IMR-90 (cell line): ENCODE results near the gene NUDT8. TPM values are rescaled to one million over a fixed set of nuclear protein-coding genes. Genes with fewer than 3 reads are reported as not detected.

Experiments used
- ATAC-seq: fragments of 200-7000 bp; cut with Tn5 transposase; 2 replicates; pipeline ENCODE4 v1.9.1; 2020; ENCODE audit warnings: low read depth, mild to moderate bottlenecking, moderate library complexity
- Bru-seq: library from RNA; stranded (reverse); fragments of 400-500 nt; gene quantifications from one replicate; lab custom pipeline; 2021; lab: Mats Ljungman, UMichigan
- BruChase-seq, 2 experiments: library from RNA; stranded (reverse); fragments of 400-500 nt; gene quantifications; one replicate each; lab custom pipeline; 2021; lab: Mats Ljungman, UMichigan
- BruUV-seq: library from RNA; stranded (reverse); fragments of 400-500 nt; replicated peaks from 2 replicates; lab custom pipeline; 2021; lab: Mats Ljungman, UMichigan
- CTCF ChIA-PET: fragments of 300-600 bp; formaldehyde crosslinking; extraction: SDS; loops from one replicate; lab custom pipeline; 2021; ENCODE audit warnings: antibody characterized with exemption; lab: Yijun Ruan, JAX
- POLR2A ChIA-PET: fragments of 300-600 bp; sonication (Branson Sonifier 250); formaldehyde crosslinking; loops from one replicate; lab custom pipeline; 2022; ENCODE audit warnings: antibody characterized with exemption; ENCODE audit not compliant: unreplicated experiment; lab: Charles Lee
- DNase-seq: peaks from one replicate; pipeline ENCODE4 v3.0.0; 2013
- H2AFZ ChIP-seq: replicated peaks from 2 replicates; pipeline ENCODE3; 2013; ENCODE audit warnings: low read length, mild to moderate bottlenecking; ENCODE audit not compliant: poor library complexity
- H2AK5ac ChIP-seq: 2 replicates; pipeline ENCODE4 v1.6.1; 2013; ENCODE audit warnings: low read depth, low read length, inconsistent platforms
- H2AK9ac ChIP-seq: replicated peaks from 2 replicates; pipeline ENCODE3; 2013; ENCODE audit warnings: mild to moderate bottlenecking, low read depth, low read length, moderate library complexity; ENCODE audit not compliant: poor library complexity
- H2BK120ac ChIP-seq: 2 replicates; pipeline ENCODE4 v1.6.1; 2013; ENCODE audit warnings: low read depth, low read length, inconsistent platforms
- H2BK15ac ChIP-seq: 3 replicates; pipeline ENCODE4 v1.6.1; 2013; ENCODE audit warnings: low read depth, low read length, inconsistent platforms
- H2BK20ac ChIP-seq: 2 replicates; pipeline ENCODE4 v1.6.1; 2013; ENCODE audit warnings: low read depth, mild to moderate bottlenecking, inconsistent platforms, low read length, moderate library complexity
- H2BK5ac ChIP-seq: 2 replicates; pipeline ENCODE4 v1.6.1; 2013; ENCODE audit warnings: mild to moderate bottlenecking, low read depth, low read length, inconsistent platforms; ENCODE audit not compliant: poor library complexity, severe bottlenecking
- H3K14ac ChIP-seq: replicated peaks from 2 replicates; pipeline ENCODE4 v1.6.1; 2013; ENCODE audit warnings: low read depth, low read length, inconsistent platforms
- H3K18ac ChIP-seq: 2 replicates; pipeline ENCODE4 v1.6.1; 2013; ENCODE audit warnings: low read depth, low read length, control low read depth
- H3K23ac ChIP-seq: 2 replicates; pipeline ENCODE4 v1.6.1; 2013; ENCODE audit warnings: low read depth, low read length, inconsistent platforms
- H3K27ac ChIP-seq: 2 replicates; pipeline ENCODE4 v1.5.1; 2013; ENCODE audit warnings: mild to moderate bottlenecking, control low read depth, low read length; ENCODE audit not compliant: insufficient read depth
- H3K27me3 ChIP-seq: 2 replicates; pipeline ENCODE4 v1.6.1; 2013; ENCODE audit warnings: low read length; ENCODE audit not compliant: control insufficient read depth, insufficient read depth
- H3K36me3 ChIP-seq: 2 replicates; pipeline ENCODE4 v1.6.1; 2013; ENCODE audit warnings: low read length, mixed read lengths; ENCODE audit not compliant: control insufficient read depth, insufficient read depth
- H3K4ac ChIP-seq: 2 replicates; pipeline ENCODE4 v1.6.1; 2013; ENCODE audit warnings: low read depth, low read length, inconsistent platforms
- H3K4me1 ChIP-seq: 2 replicates; pipeline ENCODE4 v1.6.1; 2013; ENCODE audit warnings: low read length, mixed read lengths; ENCODE audit not compliant: control insufficient read depth, insufficient read depth
- H3K4me2 ChIP-seq: 2 replicates; pipeline ENCODE4 v1.6.1; 2013; ENCODE audit warnings: low read depth, mild to moderate bottlenecking, control low read depth, low read length, moderate library complexity
- H3K4me3 ChIP-seq: 2 replicates; pipeline ENCODE4 v1.5.1; 2013; ENCODE audit warnings: low read depth, mild to moderate bottlenecking, control low read depth, low read length, moderate library complexity; ENCODE audit not compliant: insufficient read depth
- H3K56ac ChIP-seq: 2 replicates; pipeline ENCODE4 v1.6.1; 2013; ENCODE audit warnings: low read length, inconsistent platforms; ENCODE audit not compliant: insufficient read depth; ENCODE audit errors: extremely low read depth
- H3K79me1 ChIP-seq, 2 experiments: 2 replicates each; pipeline ENCODE4 v1.6.1; 2013; ENCODE audit warnings: low read length in 2 of 2, inconsistent platforms in 1 of 2, low read depth in 1 of 2
- H3K9ac ChIP-seq: 2 replicates; pipeline ENCODE4 v1.6.1; 2013; ENCODE audit warnings: low read depth, low read length, control low read depth
- H3K9me1 ChIP-seq: 2 replicates; pipeline ENCODE4 v1.6.1; 2013; ENCODE audit warnings: low read length, inconsistent platforms; ENCODE audit not compliant: insufficient read depth
- H3K9me3 ChIP-seq: 2 replicates; pipeline ENCODE4 v1.6.1; 2013; ENCODE audit warnings: low read length; ENCODE audit not compliant: control insufficient read depth, insufficient read depth
- H4K20me1 ChIP-seq: 2 replicates; pipeline ENCODE4 v1.6.1; 2013; ENCODE audit warnings: low read length, inconsistent platforms; ENCODE audit not compliant: insufficient read depth
- H4K5ac ChIP-seq: 2 replicates; pipeline ENCODE4 v1.6.1; 2013; ENCODE audit warnings: mild to moderate bottlenecking, low read depth, low read length, control low read depth
- H4K8ac ChIP-seq, 2 experiments: 2 replicates each; pipeline ENCODE4 v1.6.1; 2013; ENCODE audit warnings: low read depth in 2 of 2, low read length in 2 of 2, control low read depth in 1 of 2, inconsistent platforms in 1 of 2
- H4K91ac ChIP-seq: 2 replicates; pipeline ENCODE4 v1.6.1; 2013; ENCODE audit warnings: low read depth, low read length, inconsistent platforms; ENCODE audit not compliant: insufficient read depth
- CEBPB ChIP-seq: IDR thresholded peaks from 2 replicates; pipeline ENCODE4 v1.6.1; 2012; ENCODE audit warnings: low read depth, low read length, improper control_type of control experiment
- CHD1 ChIP-seq: IDR thresholded peaks from 2 replicates; pipeline ENCODE4 v1.6.1; 2012; ENCODE audit warnings: low read depth, low read length, improper control_type of control experiment
- CTCF ChIP-seq: conservative IDR thresholded peaks from 2 replicates; pipeline ENCODE4 v1.5.1; 2012; ENCODE audit warnings: mild to moderate bottlenecking, low read depth, low read length, improper control_type of control experiment
- MAFK ChIP-seq: IDR thresholded peaks from 2 replicates; pipeline ENCODE4 v1.6.1; 2012; ENCODE audit warnings: low read depth, low read length, improper control_type of control experiment
- MAZ ChIP-seq: IDR thresholded peaks from 2 replicates; pipeline ENCODE4 v1.6.1; 2012; ENCODE audit warnings: low read depth, mild to moderate bottlenecking, low read length, improper control_type of control experiment, moderate library complexity, borderline replicate concordance
- MXI1 ChIP-seq: IDR thresholded peaks from 2 replicates; pipeline ENCODE4 v1.6.1; 2012; ENCODE audit warnings: low read depth, mild to moderate bottlenecking, low read length, moderate library complexity, borderline replicate concordance
- RAD21 ChIP-seq: IDR thresholded peaks from 2 replicates; pipeline ENCODE4 v1.6.1; 2012; ENCODE audit warnings: low read length, improper control_type of control experiment
- SMC3 ChIP-seq: fragments of 150-350 bp; IDR thresholded peaks from 2 replicates; pipeline ENCODE4 v1.6.1; 2016; ENCODE audit warnings: low read depth, mild to moderate bottlenecking, antibody characterized with exemption, low read length, moderate library complexity
- USF2 ChIP-seq: fragments of 150-350 bp; IDR thresholded peaks from 2 replicates; pipeline ENCODE4 v1.6.1; 2017; ENCODE audit warnings: mild to moderate bottlenecking, antibody characterized with exemption, low read length, low read depth
- WGBS, 2 experiments: methylation state at CpG; one replicate each; pipeline versions ENCODE4 v1.1.5 to v1.1.7; 2013; ENCODE audit warnings: missing lambda C conversion rate in 2 of 2; ENCODE audit not compliant: insufficient read length in 1 of 2; ENCODE audit errors: extremely low coverage in 2 of 2; 5-methylcytosine and 5-hydroxymethylcytosine counted together
- dilution Hi-C: fragments of 300-500 bp; cut with HindIII; formaldehyde crosslinking; loops from one replicate; pipeline ENCODE4 v1.14.3; 2018; ENCODE audit warnings: low sequenced_read_pairs; ENCODE audit not compliant: unreplicated experiment
- in situ Hi-C: fragments of 300-500 bp; cut with MboI; formaldehyde crosslinking; loops from 3 replicates; pipeline ENCODE4 v1.14.3; 2019; ENCODE audit warnings: low sequenced_read_pairs, inconsistent platforms, mixed read lengths
- intact Hi-C: fragments of 100-400 bp; cut with micrococcal nuclease; formaldehyde crosslinking; loops from 2 replicates; pipeline ENCODE4 v1.10.0; 2022
- long read RNA-seq: library from polyadenylated mRNA; unstranded; transcript quantifications from one replicate; pipeline ENCODE4 v2.0.0, GENCODE V29; 2021; ENCODE audit not compliant: unreplicated experiment
- polyA plus RNA-seq, 3 experiments: library from polyadenylated mRNA; depleted of rRNA; stranded (reverse); fragments of >200 nt; gene quantifications; 2 replicates each; pipeline ENCODE4 v1.2.3, GENCODE V29; 2012; ENCODE audit warnings: low replicate concordance in 1 of 3
- total RNA-seq: library from RNA; depleted of rRNA; stranded (reverse); fragments of >200 nt; gene quantifications from 2 replicates; pipeline ENCODE4 v1.2.3, GENCODE V29; 2012; rRNA removed
- TF ChIP-seq, protein P1 (sequence below): fragments of 150-350 bp; IDR thresholded peaks from 2 replicates; pipeline ENCODE4 v1.6.1; 2016; ENCODE audit warnings: low read depth, mild to moderate bottlenecking, low read length, moderate library complexity, borderline replicate concordance

Gene NUDT8
- total RNA-seq (0.83 and 1.4 TPM in 2 replicates), polyA plus RNA-seq (2012; rRNA removed) (2.5 and 3.2 TPM in 2 replicates), Bru-seq, nascent RNA (not detected), BruChase-seq, experiment 1, labeled RNA remaining after a 6-hour chase (percentile 26 among the genes with signal in this experiment), BruChase-seq, experiment 2, labeled RNA remaining after a 2-hour chase (not detected)
- polyA plus RNA-seq (2012; cell fraction: cytosol; rRNA removed), result 4.3 and 4.7 TPM in 2 replicates
- polyA plus RNA-seq (2012; cell fraction: nucleus; rRNA removed; ENCODE audit: low replicate concordance), result 4.2 and 7.7 TPM in 2 replicates
- long read RNA-seq, partial matches to known transcripts, result 1 of 4 reads
- long read RNA-seq, other reads (novel, unspliced or antisense), result 0 of 4 reads

DNA sequence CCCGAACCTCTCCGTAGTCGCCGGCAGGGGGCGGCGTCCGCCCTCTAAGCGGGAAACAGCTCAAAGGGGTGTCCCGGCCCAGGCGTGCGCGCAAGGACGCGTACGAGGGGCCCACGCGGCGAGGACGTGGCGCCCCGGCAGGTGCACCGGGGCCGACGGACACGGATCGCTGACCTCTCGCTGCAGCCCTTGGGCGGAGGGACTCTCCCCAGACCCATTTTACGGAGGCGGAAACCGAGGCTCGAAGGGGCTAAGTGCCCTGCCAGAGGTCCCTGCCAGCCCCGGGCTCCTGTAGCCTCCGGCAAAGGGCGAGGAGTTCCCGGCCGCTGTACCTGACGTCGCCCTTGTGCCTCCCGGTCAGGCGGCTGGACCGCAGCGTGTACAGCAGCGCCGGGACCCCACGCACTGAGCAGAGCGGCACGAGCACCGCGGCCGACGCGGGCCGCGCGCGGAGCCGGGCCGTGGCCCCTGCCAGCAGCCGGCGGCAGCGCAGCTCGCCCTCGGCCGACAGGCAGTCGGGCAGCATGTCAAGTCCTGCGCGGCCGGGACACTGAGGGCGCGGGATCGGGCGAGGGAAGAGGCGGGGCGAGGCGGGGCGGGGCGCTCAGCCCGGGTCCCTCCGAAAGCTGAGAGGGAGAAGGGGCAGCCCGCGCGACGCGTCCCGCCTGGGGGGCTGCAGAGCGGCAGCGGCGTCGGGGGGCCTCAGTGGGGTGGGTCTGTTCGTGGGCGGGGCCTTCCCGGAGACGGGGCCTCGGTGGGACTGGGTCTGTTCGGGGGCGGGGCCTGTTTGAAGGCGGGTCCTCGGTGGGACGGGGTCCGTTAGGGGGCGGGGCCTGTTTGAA, at the start of gene NUDT8:
NUDT8 (minus strand) TSS at position 552 of the 842 bp plus-strand sequence; CDS start at position 526, 26 bp downstream.
- Histone ChIP-seq H4K91ac (peak within 1 kb of the TSS; percentile 70; the same call in 1 of the 2 replicates), H3K56ac (no peak within 1 kb of the TSS), H4K8ac (peak within 1 kb of the TSS; percentile 74 to 80; a peak in 2 of 4 replicates), H3K18ac (no peak within 1 kb of the TSS), H3K36me3 (no peaks in the 10 kb centered on the region), H4K5ac (peak within 1 kb of the TSS; percentile 52; the same call in 1 of the 2 replicates), H3K9me3 (no peaks in the 10 kb centered on the region), H2BK120ac (no peak within 1 kb of the TSS), H3K9me1 (peaks cover 4% of the 10 kb centered on the region; the same call in 1 of the 2 replicates), H3K27ac (peak within 1 kb of the TSS; percentile 61), H2AK9ac (peak within 1 kb of the TSS; percentile 91), H3K4me1 (0 out of 2 replicates have a peak, but pooled peaks cover 3% of the 10 kb centered on the region), H3K27me3 (peaks cover under 1% of the 10 kb centered on the region; the same call in 1 of the 2 replicates), H3K79me1 (no peaks in the 10 kb centered on the region), H3K23ac (peak within 1 kb of the TSS; percentile 56; the same call in 1 of the 2 replicates), H3K4me3 (peak within 1 kb of the TSS; percentile 88), H3K9ac (peak within 1 kb of the TSS; percentile 75), H3K4ac (peak within 1 kb of the TSS; percentile 70), H2BK15ac (no peak within 1 kb of the TSS), H4K20me1 (no peaks in the 10 kb centered on the region), H2AFZ (peak within 1 kb of the TSS; percentile 100), H2BK5ac (no peak within 1 kb of the TSS), H2BK20ac (no peak within 1 kb of the TSS), H3K4me2 (peak within 1 kb of the TSS; percentile 92), H2AK5ac (peak within 1 kb of the TSS; percentile 46; the same call in 1 of the 2 replicates), H3K14ac (peak within 1 kb of the TSS; percentile 73)
- POLR2A ChIA-PET, result interaction anchor here (0.7 kb wide), 1 partner anchor 34 kb away, joined by 6 read pairs; no protein-coding TSS in a partner anchor
- intact Hi-C loops, result no loop called here
- DNase-seq (peak; percentile 68), ATAC-seq (peak; percentile 74)
- no TSS peak for BruUV-seq
- in situ Hi-C loops, result no loop called here
- 0% methylated on average over 34 of the region's 102 CpGs; no CpG with 5 or more reads in 1 of the 2 experiments for WGBS, 2 experiments
- dilution Hi-C loops, result no loop called here
- CTCF ChIA-PET, result interaction anchor here (0.6 to 2.0 kb wide), 8 partner anchors 12 to 66 kb away, joined by 3 to 7 read pairs (median 4); no protein-coding TSS in a partner anchor
- TF ChIP-seq CTCF (peak; percentile 85), MAFK (no peak), RAD21 (peak; percentile 67), SMC3 (peak; percentile 72), CEBPB (no peak), MAZ (peak; percentile 67; the same call in 1 of the 2 replicates), MXI1 (peak; percentile 27; the same call in 1 of the 2 replicates), CHD1 (no peak), USF2 (no peak)
- TF ChIP-seq, protein P1, sequence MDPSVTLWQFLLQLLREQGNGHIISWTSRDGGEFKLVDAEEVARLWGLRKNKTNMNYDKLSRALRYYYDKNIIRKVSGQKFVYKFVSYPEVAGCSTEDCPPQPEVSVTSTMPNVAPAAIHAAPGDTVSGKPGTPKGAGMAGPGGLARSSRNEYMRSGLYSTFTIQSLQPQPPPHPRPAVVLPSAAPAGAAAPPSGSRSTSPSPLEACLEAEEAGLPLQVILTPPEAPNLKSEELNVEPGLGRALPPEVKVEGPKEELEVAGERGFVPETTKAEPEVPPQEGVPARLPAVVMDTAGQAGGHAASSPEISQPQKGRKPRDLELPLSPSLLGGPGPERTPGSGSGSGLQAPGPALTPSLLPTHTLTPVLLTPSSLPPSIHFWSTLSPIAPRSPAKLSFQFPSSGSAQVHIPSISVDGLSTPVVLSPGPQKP, result no peak
